ENCODE results near the gene TEAD1.

DNA sequence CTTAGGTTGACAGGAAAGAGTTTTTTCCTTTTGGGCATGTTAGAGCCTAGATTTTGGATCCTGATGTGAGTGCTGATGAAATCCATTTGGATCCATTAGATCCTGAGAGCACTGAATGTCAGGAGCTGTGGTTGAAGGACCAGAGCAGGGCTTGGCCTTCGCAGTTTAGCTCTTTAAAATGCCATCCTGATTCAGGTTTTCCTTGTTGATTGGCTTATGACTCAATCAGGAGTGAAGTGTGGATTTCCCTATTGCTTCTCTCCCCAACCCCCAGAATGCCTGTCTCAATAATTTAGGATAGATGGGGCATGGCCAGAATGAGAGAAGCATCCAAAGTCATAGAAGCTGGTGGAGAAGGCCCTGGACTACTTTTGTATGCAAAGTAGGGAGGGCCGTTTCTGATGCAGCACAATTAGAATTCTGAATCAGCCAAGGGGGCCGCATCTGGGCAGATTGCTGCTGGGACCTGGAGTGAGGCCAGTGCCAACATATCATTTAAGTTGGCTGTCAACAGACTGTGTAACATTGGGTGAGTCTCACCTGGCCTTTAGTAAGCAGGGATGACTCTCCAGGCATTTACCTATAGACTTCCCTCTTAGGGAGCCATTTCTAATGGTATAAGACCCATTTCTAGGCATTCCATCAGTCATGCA, 80.5 kb downstream of the TEAD1 start:
- TF ChIP-seq, protein P1, sequence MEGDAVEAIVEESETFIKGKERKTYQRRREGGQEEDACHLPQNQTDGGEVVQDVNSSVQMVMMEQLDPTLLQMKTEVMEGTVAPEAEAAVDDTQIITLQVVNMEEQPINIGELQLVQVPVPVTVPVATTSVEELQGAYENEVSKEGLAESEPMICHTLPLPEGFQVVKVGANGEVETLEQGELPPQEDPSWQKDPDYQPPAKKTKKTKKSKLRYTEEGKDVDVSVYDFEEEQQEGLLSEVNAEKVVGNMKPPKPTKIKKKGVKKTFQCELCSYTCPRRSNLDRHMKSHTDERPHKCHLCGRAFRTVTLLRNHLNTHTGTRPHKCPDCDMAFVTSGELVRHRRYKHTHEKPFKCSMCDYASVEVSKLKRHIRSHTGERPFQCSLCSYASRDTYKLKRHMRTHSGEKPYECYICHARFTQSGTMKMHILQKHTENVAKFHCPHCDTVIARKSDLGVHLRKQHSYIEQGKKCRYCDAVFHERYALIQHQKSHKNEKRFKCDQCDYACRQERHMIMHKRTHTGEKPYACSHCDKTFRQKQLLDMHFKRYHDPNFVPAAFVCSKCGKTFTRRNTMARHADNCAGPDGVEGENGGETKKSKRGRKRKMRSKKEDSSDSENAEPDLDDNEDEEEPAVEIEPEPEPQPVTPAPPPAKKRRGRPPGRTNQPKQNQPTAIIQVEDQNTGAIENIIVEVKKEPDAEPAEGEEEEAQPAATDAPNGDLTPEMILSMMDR (conservative IDR thresholded peaks at IDR 0.05), result no peak
- TF ChIP-seq EZH2 (IDR thresholded peaks at IDR 0.05; ENCODE audit: low read depth), result no peak
